HG02852 (cell line): ENCODE measurements around the gene SLX4.

Experiments
- ATAC-seq: cut with Tn5 transposase; IDR thresholded peaks from one replicate; pipeline ENCODE4 v1.9.1; 2021; ENCODE audit warnings: mild to moderate bottlenecking, moderate library complexity; ENCODE audit not compliant: unreplicated experiment

The SLX4 gene

GRCh38 chr16:3583303-3584038 lies 27.9 kb downstream of the SLX4 start:
- no peak for ATAC-seq

GRCh38 chr16:3582276-3583165 lies 28.9 kb downstream of the SLX4 start:
- no peak for ATAC-seq

DNA sequence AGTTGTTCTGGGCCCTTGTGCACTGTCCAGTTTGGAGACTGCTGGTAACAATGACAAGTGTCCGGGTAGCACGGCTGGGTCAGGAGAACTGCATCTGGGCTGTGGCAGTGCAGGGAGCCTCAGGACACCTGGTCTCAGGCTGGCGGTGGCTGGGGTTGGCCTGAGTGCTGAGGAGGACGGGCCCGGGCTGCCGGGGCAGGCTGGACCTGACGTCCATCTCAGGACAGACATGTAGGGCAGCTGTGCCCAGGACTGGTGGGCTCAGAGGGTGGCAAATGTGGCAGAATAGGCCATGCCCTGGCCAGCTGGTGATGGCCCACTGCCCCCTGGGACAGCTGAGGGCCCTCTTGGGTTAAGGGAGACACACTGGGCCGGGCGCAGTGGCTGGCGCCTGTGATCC lies 30.0 kb downstream of the SLX4 start:
- ATAC-seq = no peak

- no peak for ATAC-seq
These were observed 30.7 kb downstream of the SLX4 start for GRCh38 chr16:3580686-3581085.

DNA sequence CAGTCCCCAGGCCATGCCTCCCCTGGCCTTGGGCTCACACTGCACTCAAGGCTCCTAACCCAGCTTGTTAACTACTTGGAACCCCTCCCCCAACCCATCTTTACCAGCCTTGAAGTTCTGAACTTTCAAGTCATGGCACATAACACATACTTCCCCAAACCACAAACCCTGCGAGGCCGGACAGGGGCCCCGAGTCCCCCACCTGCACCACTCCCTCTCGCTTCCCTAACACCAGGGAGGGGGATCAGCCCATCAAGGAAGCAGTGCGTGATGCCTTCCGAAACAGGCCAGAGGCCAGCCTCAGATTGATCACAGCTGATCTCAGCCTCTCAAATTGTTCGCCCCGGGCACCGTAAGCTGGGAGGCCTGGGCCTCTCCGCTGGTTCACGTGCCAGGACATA lies 31.2 kb downstream of the SLX4 start:
- ATAC-seq = no peak

DNA sequence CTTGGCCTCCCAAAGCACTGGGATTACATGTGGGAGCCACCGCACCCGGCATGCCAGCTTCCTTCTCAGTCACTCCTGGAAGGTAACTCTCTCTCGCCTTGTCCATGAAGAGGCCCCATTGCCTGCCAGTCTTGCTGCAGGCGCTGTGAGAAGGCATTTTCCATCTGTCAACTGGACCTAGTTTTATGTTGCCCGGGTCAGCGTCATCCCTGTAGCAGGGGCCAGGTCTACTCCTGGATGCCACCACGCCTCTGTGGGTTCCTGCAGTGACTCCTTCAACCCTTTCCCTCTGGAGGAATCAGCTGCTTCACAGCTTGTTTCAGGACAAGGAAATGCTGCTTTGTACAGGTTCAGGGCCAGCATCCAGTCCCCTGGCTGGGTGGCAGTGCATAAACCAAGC lies 31.6 kb downstream of the SLX4 start:
- no peak for ATAC-seq

- ATAC-seq = peak; percentile 65
These were observed 32.5 kb downstream of the SLX4 start for GRCh38 chr16:3578610-3579551.

DNA sequence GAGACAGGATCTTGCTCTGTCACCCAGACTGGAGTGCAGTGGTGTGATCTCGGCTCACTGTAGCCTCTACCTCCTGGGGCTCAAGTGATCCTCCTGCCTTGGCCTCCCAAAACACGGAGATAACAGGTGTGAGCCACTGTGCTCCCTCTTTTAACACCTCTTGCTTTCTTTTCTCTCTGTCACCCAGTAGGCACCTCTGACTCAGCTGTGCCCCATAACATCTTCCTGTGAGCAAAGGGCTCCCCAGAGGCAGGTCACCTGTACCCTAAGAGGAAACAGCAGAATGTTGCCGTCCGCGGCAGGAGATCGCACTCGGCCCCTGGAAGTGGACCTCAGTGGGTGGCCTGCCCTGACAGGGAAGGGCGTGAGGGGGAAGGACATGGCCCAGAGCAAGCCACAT lies 33.3 kb downstream of the SLX4 start:
- no peak for ATAC-seq

DNA sequence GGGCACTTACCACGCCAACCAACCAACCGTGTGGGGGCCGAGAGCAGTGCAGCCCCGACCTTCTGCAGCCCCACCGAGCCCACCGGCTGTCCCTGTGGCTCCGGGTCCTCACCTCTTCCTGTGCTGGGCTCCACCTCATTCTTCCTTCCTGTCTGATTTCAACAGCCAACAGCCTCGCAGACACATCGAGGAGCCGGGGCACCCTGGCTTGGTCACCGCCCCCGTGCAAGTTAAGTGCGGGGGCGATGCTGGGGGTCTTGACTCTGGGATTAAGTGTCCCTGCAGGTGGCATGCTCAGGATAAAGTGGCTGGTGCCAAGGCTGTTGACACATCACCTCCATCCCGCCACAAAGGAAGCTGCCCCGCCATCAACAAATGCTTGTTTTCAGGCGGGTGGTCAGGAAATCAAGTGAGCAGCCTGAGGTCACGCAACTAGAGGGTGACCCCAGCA lies 34.1 kb downstream of the SLX4 start, which contains the start of gene NLRC3:
Gene NLRC3, minus strand, starts transcription at position 102 of the 451 bp plus-strand sequence. CDS start 12,367 bp downstream, outside the sequence.
- no peak for ATAC-seq

DNA sequence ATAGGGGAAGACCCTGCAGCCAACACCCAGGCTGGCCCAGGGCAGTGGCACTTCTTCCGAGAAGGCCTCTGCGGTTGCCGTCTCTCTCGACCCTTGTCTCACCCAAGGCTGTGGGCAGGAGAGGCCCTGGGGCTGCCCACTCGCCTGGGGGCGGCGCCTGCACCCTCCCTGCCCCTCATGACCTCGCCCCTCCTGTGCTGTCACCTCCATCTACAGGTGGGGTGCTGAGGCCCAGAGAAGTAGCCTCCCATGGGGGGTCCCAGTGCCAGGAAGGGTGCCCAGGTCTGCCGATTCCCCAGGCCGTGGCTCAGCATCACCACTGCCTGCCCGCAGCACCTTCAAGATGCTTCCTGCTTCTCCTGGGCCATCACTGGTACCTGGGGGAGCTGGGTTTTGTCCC lies 35.2 kb downstream of the SLX4 start:
- ATAC-seq = no peak

GRCh38 chr16:3575491-3575890 lies 35.9 kb downstream of the SLX4 start:
- no peak for ATAC-seq

- no peak for ATAC-seq
These were observed 37.2 kb downstream of the SLX4 start for GRCh38 chr16:3574195-3574594.

DNA sequence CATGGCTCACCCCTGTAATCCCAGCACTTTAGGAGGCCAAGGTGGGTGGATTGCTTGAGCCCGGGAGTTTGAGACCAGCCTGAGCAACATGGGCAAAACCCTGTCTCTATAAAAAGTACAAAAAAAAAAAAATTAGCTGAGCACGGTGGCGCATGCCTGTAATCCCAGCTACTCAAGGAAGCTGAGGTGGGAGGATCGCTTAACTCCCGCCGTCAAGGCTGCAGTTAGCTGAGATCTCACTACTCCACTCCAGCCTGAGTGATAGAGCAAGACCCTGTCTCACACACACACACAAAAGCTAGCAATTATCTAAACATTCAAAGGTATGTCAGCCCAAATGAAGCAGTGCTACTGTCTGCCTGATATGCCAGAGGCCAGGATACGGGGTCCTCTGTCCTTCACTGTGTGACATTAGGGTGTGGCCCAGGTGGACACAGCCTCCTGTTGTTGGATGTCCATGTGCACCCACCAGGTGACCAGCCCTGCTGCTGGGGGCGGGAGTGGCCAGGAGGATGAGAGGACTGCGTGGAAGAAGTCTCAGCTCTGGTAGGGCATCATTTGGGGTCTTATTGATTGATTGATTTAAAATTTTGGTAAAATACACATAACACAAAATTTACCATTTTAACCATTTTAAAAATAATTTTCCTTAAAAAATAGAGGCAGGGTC lies 38.1 kb downstream of the SLX4 start:
- no peak for ATAC-seq

- no peak for ATAC-seq
These were observed 40.9 kb downstream of the SLX4 start for GRCh38 chr16:3570420-3571062.

GRCh38 chr16:3569851-3570250 lies 41.6 kb downstream of the SLX4 start:
- ATAC-seq = no peak

- ATAC-seq = no peak
These were observed 44.4 kb downstream of the SLX4 start for GRCh38 chr16:3566990-3567389.

DNA sequence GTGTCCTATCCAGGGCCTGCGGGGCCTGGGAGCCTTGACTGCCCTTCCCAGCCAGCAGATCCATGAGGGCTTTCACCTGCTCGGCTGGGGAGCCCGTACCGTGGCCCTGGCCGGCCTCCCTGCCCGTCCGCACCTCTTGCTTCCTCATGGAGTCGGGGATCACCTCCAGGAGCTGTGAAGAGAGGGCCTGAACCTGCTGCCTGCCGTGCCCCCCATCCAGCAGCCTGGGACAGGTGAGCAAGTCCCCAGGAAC lies 46.6 kb downstream of the SLX4 start:
- no peak for ATAC-seq

DNA sequence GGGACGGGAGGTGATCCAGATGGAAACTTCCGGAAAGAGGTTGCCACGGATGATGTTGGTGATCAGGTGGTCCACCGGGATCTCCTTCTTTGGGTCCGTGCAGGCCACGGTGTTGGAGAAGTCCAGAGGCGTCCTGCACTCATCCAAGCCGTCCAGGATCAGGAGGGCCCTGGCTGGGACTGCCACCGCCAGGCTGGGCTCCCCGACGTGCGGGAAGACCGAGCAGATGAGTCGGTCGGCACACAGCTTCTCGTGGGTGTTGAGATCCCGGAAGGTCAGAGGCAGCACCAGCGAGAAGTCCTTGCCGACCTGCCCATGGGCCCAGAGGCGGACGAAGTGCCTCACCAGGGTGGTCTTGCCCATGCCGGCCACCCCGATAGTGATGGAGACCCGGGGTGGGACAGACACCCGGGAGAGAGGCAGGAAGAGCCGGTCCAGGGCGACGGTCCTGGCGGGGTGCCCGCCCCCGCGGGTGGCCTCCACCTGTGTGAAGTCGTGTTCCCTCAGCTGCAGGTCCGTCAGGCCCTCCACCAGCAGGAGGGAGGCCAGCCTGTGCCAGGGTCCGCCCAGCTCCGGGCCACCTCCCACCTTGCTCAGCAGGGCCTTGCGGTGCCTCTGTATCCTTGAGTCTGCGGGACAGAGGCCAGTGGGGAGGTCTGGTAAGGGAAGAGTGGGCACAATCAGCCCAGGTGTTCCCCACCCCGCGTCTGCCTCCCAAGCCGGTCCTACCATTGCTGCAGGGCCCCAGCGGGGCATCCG lies 47.1 kb downstream of the SLX4 start:
- ATAC-seq = no peak

DNA sequence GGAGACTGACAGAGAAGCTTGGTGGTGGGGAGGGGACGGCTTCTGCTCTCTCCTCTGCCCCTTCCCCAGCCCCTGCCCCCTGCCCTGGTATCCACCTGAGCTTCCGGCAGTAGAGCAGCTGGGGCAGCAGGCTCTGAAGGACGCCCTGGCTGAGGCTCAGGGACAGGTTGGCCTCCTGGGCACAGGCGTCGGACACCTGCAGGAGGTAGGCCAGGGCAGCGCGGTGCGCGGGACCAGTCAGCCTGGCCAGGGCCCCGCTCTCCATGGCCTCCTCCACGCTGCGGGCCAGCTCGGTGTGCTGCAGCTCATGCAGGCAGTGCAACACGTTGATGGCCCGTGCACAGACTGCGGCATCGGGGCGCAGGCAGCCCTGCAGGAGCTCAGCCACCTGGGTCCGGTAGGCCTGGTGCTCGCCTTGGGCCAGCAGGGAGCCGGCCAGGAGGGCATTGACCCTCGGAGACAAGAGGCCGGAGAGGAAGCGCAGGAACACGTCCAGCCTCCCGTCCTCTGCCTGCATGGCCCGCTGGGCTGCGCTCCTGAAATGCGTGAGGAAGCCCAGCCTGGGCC lies 48.4 kb downstream of the SLX4 start:
- no peak for ATAC-seq
